Tibial nerve (tissue), 4 donors: ENCODE measurements around the gene ZNF438.

Experiments
- EP300 ChIP-seq, 2 donors: sonication (generic); formaldehyde crosslinking; IDR thresholded peaks; one replicate each; pipeline ENCODE4 v1.6.1; 2017; ENCODE audit warnings: antibody characterized with exemption in 2 of 2, mild to moderate bottlenecking in 1 of 2
- POLR2A ChIP-seq, 2 donors: fragments of 450-650 bp; IDR thresholded peaks; one replicate each; pipeline ENCODE4 v1.6.1; 2017; ENCODE audit warnings: antibody characterized with exemption in 2 of 2, mild to moderate bottlenecking in 2 of 2, moderate library complexity in 2 of 2
- TF ChIP-seq, protein P1 (sequence below), 5 experiments: fragments of 200-600 bp in 3 of 5; fragments of 450-650 bp in 2 of 5; sonication (generic) in 3 of 5; IDR thresholded peaks; one replicate each; pipeline ENCODE4 v1.5.1; 2016 to 2019; ENCODE audit warnings: antibody characterized with exemption in 5 of 5, mild to moderate bottlenecking in 3 of 5, moderate library complexity in 2 of 5

DNA sequence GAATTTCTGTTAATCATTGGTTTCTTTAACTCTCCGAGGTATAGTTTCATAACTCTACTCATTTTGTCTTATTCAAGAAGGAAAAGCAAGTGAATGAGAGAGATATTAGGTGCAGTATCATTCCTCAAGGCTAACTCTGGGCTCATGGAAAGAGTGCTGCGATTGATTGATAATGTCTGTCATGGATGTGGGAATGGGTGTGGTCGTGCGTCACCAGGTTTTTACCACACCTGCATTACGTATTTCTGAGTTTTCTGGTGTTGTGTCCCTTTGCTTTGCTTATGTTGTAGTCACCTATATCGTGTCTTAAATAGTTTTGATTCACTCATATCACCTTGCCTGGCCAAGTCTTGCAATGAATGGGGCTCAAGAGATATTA, 44.9 kb upstream of the ZNF438 start:
- TF ChIP-seq, protein P1, sequence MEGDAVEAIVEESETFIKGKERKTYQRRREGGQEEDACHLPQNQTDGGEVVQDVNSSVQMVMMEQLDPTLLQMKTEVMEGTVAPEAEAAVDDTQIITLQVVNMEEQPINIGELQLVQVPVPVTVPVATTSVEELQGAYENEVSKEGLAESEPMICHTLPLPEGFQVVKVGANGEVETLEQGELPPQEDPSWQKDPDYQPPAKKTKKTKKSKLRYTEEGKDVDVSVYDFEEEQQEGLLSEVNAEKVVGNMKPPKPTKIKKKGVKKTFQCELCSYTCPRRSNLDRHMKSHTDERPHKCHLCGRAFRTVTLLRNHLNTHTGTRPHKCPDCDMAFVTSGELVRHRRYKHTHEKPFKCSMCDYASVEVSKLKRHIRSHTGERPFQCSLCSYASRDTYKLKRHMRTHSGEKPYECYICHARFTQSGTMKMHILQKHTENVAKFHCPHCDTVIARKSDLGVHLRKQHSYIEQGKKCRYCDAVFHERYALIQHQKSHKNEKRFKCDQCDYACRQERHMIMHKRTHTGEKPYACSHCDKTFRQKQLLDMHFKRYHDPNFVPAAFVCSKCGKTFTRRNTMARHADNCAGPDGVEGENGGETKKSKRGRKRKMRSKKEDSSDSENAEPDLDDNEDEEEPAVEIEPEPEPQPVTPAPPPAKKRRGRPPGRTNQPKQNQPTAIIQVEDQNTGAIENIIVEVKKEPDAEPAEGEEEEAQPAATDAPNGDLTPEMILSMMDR (IDR thresholded peaks at IDR 0.05), result no peak
- TF ChIP-seq EP300 (IDR thresholded peaks at IDR 0.05) (no peak), POLR2A (IDR thresholded peaks at IDR 0.05) (no peak)
